ENCODE results near the gene ILK.

DNA sequence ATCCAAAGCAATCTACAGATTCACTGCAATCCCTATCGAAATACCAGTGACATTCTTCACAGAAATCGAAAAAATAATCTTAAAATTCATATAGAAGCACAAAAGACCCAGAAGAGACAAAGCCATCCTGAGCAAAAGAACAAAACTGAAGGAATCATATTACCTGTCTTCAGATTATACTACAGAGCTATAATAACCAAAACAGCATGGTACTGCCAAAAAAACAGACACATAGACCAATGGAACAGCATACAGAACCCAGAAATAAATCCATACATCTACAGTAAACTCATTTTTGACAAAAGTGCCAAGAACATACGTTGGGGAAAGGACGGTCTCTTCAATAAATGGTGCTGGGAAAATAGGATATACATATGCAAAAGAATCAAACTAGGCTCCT is 19.0 kb upstream of the ILK start:
- TF ChIP-seq, protein P1, sequence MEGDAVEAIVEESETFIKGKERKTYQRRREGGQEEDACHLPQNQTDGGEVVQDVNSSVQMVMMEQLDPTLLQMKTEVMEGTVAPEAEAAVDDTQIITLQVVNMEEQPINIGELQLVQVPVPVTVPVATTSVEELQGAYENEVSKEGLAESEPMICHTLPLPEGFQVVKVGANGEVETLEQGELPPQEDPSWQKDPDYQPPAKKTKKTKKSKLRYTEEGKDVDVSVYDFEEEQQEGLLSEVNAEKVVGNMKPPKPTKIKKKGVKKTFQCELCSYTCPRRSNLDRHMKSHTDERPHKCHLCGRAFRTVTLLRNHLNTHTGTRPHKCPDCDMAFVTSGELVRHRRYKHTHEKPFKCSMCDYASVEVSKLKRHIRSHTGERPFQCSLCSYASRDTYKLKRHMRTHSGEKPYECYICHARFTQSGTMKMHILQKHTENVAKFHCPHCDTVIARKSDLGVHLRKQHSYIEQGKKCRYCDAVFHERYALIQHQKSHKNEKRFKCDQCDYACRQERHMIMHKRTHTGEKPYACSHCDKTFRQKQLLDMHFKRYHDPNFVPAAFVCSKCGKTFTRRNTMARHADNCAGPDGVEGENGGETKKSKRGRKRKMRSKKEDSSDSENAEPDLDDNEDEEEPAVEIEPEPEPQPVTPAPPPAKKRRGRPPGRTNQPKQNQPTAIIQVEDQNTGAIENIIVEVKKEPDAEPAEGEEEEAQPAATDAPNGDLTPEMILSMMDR (IDR thresholded peaks at IDR 0.05), result no peak
- TF ChIP-seq POLR2AphosphoS5 (IDR thresholded peaks at IDR 0.05), result no peak
- TF ChIP-seq POLR2A (IDR thresholded peaks at IDR 0.05; ENCODE audit: low read depth), result no peak

Measured in esophagus muscularis mucosa (tissue), 3 donors.